GM13977 (cell line): ENCODE results near the gene KCNN4.
"Not testable (repeated sequence)": the region's sequence is repeated elsewhere in the genome, so short reads cannot be mapped to it uniquely, and the experiment has no call there.

Experiments
- DNase-seq: peaks from one replicate; pipeline ENCODE4 v3.0.0; 2012; ENCODE audit warnings: low spot score
- CTCF ChIP-seq: IDR thresholded peaks from 2 replicates; pipeline ENCODE4 v1.5.1; 2012; ENCODE audit warnings: mild to moderate bottlenecking, control low read depth; ENCODE audit not compliant: insufficient read depth; ENCODE audit errors: extremely low read depth, missing control alignments
- in situ Hi-C: fragments of 300-500 bp; cut with MboI; formaldehyde crosslinking; loops from one replicate; pipeline ENCODE4 v1.12.0; 2022; ENCODE audit warnings: low sequenced_read_pairs, low pct_unique_long_range_greater_than_20kb, mixed read lengths, inconsistent platforms; ENCODE audit not compliant: unreplicated experiment

Gene KCNN4

GRCh38 chr19:43806848-43807247 lies 26.1 kb upstream of the KCNN4 start:
- in situ Hi-C loops, result loop anchor here (10.0 kb wide), 1 partner anchor 62 kb away; no protein-coding TSS in a partner anchor
- TF ChIP-seq CTCF, result no peak
- DNase-seq, result no peak

- in situ Hi-C loops, result loop anchor here (10.0 kb wide), 1 partner anchor 62 kb away; no protein-coding TSS in a partner anchor
- DNase-seq, result not testable (repeated sequence)
Measured at GRCh38 chr19:43806401-43806800, 25.6 kb upstream of the KCNN4 start.

GRCh38 chr19:43804432-43804831 lies 23.7 kb upstream of the KCNN4 start:
- in situ Hi-C loops, result loop anchor here (10.0 kb wide), 1 partner anchor 60 kb away; no protein-coding TSS in a partner anchor
- no peak for DNase-seq
- TF ChIP-seq CTCF, result no peak

GRCh38 chr19:43802216-43802951 lies 21.6 kb upstream of the KCNN4 start, which contains the start of gene LYPD5:
TSS of gene LYPD5 (minus strand) at chr19:43802447. CDS start at chr19:43802380, 67 bp downstream.
- no peak for DNase-seq
- in situ Hi-C loops, result loop anchor here (10.0 kb wide), 1 partner anchor 58 kb away; no protein-coding TSS in a partner anchor
- no peak for TF ChIP-seq CTCF

GRCh38 chr19:43799502-43800142 lies 18.8 kb upstream of the KCNN4 start:
- no peak for DNase-seq
- in situ Hi-C loops, result loop anchor here (10.0 kb wide), 1 partner anchor 55 kb away; no protein-coding TSS in a partner anchor
- TF ChIP-seq CTCF, result no peak

- DNase-seq, result no peak
- in situ Hi-C loops, result no loop called here
- no peak for TF ChIP-seq CTCF
Measured at GRCh38 chr19:43798546-43799409, 18.0 kb upstream of the KCNN4 start.
